ENCODE data around the gene PKIG. TPM values are rescaled to one million over a fixed set of nuclear protein-coding genes. Genes with fewer than 3 reads are reported as not detected.

Gene PKIG
- total RNA-seq, 1 experiment from 2014 or later = 20.1 TPM

- TF ChIP-seq RAD21 (IDR thresholded peaks at IDR 0.05; ENCODE audit: low read depth) (no peak), ZFX (IDR thresholded peaks at IDR 0.05) (no peak), TCF7L2 (IDR thresholded peaks at IDR 0.05; ENCODE audit: borderline replicate concordance, extremely low read depth, insufficient read depth, insufficient read length) (no peak), REST (IDR thresholded peaks at IDR 0.05; ENCODE audit: low read depth) (no peak), EGR1 (IDR thresholded peaks at IDR 0.05; ENCODE audit: low read depth) (no peak), SRF (IDR thresholded peaks at IDR 0.05; ENCODE audit: low read depth) (no peak), YY1 (IDR thresholded peaks at IDR 0.05; ENCODE audit: extremely low read depth, insufficient replicate concordance, low read depth, low read length) (no peak), ZBTB33 (IDR thresholded peaks at IDR 0.05; ENCODE audit: extremely low read depth, insufficient replicate concordance, low read length) (no peak)
- DNase-seq (ENCODE audit: low read depth, low spot score) (no peak), ATAC-seq (peak; percentile 45; the same call in 1 of the 2 replicates)
- Histone ChIP-seq H4K20me1 (ENCODE audit: insufficient read depth) (no peaks in the 10 kb centered on the region), H3K9me2 (ENCODE audit: insufficient read depth) (no peaks in the 10 kb centered on the region), H3K4me3 (replicated peaks in 1 of 2; ENCODE audit: low read depth in 1 of 2, low read length in 2 of 2) (no peak overlapping the region), H3K27me3 (ENCODE audit: insufficient read depth, low read length) (no peaks in the 10 kb centered on the region), H3K9me3 (ENCODE audit: control insufficient read depth in 1 of 2, insufficient read depth in 1 of 2, low read depth in 1 of 2, low read length in 2 of 2) (no peaks in the 10 kb centered on the region), H3K4me1 (ENCODE audit: control insufficient read depth in 1 of 2, insufficient read depth in 2 of 2, low read length in 2 of 2) (peaks cover 5 to 31% of the 10 kb centered on the region in 2 experiments; a peak in 3 of 4 replicates), H3K4me2 (ENCODE audit: low read length) (peak overlapping the region; percentile 21), H3K79me2 (ENCODE audit: insufficient read depth, low read length) (no peaks in the 10 kb centered on the region), H3K36me3 (ENCODE audit: control insufficient read depth in 1 of 2, insufficient read depth in 2 of 2, low read length in 2 of 2) (peaks cover 0 to 5% of the 10 kb centered on the region in 2 experiments; a peak in 2 of 4 replicates), H2AFZ (ENCODE audit: low read depth, low read length, poor library complexity, severe bottlenecking) (no peak overlapping the region), H3K9ac (ENCODE audit: low read length) (0 out of 2 replicates have a peak overlapping the region, but pooled peaks have one; percentile 23), H3K27ac (ENCODE audit: low read depth, low read length) (peak overlapping the region; percentile 1; the same call in 1 of the 2 replicates)
- ChIA-PET RAD21 (ENCODE audit: low non-redundant PET in 1 of 2, low total read pairs in 2 of 2, uncharacterized antibody in 2 of 2, unreplicated experiment in 2 of 2) (no interaction called here), CTCF (no interaction called here), POLR2A (no interaction called here)
- no TSS peak for BruUV-seq (replicated peaks)
- intact Hi-C loops (cut with micrococcal nuclease) = no loop called here
Measured at GRCh38 chr20:44642203-44643153, 60.1 kb downstream of the PKIG start.
